GM18951 (cell line): ENCODE results near the gene PLXND1.
"Not testable (repeated sequence)": the region's sequence is repeated elsewhere in the genome, so short reads cannot be mapped to it uniquely, and the experiment has no call there.

ENCODE experiments used
- POLR2A ChIP-seq: IDR thresholded peaks from 4 replicates; pipeline ENCODE4 v1.6.1; 2011; ENCODE audit warnings: mild to moderate bottlenecking; ENCODE audit not compliant: insufficient read length, insufficient read depth; ENCODE audit errors: extremely low read depth
- in situ Hi-C: fragments of 300-500 bp; cut with MboI; formaldehyde crosslinking; loops from one replicate; pipeline ENCODE4 v1.12.0; 2022; ENCODE audit warnings: low sequenced_read_pairs, mixed read lengths, inconsistent platforms; ENCODE audit not compliant: unreplicated experiment

Gene PLXND1

GRCh38 chr3:129526121-129526900, 80.2 kb downstream of the PLXND1 start:
- in situ Hi-C loops: no loop called here
- TF ChIP-seq POLR2A: no peak

- TF ChIP-seq POLR2A: no peak
- in situ Hi-C loops: no loop called here
Observed at GRCh38 chr3:129525341-129525968, 81.0 kb downstream of the PLXND1 start.

- in situ Hi-C loops: no loop called here
- no peak for TF ChIP-seq POLR2A
Observed at GRCh38 chr3:129524081-129524480, 82.4 kb downstream of the PLXND1 start.

- in situ Hi-C loops: no loop called here
- no peak for TF ChIP-seq POLR2A
Observed at GRCh38 chr3:129522953-129523352, 83.5 kb downstream of the PLXND1 start.

- no peak for TF ChIP-seq POLR2A
- in situ Hi-C loops: no loop called here
Observed at GRCh38 chr3:129521611-129522010, 84.9 kb downstream of the PLXND1 start.

- no peak for TF ChIP-seq POLR2A
- in situ Hi-C loops: no loop called here
Observed at GRCh38 chr3:129520960-129521359, 85.5 kb downstream of the PLXND1 start.

- in situ Hi-C loops: no loop called here
- TF ChIP-seq POLR2A: no peak
Observed at GRCh38 chr3:129519896-129520715, 86.4 kb downstream of the PLXND1 start.

GRCh38 chr3:129519449-129519848, 87.0 kb downstream of the PLXND1 start:
- no peak for TF ChIP-seq POLR2A
- in situ Hi-C loops: no loop called here

GRCh38 chr3:129518581-129518980, 87.9 kb downstream of the PLXND1 start:
- in situ Hi-C loops: no loop called here
- no peak for TF ChIP-seq POLR2A

GRCh38 chr3:129518038-129518561, 88.4 kb downstream of the PLXND1 start:
- no peak for TF ChIP-seq POLR2A
- in situ Hi-C loops: no loop called here

GRCh38 chr3:129517516-129517915, 89.0 kb downstream of the PLXND1 start:
- no peak for TF ChIP-seq POLR2A
- in situ Hi-C loops: no loop called here

- in situ Hi-C loops: not testable (repeated sequence)
Observed at GRCh38 chr3:129515821-129516432, 90.5 kb downstream of the PLXND1 start.

GRCh38 chr3:129515108-129515820, 91.2 kb downstream of the PLXND1 start:
- in situ Hi-C loops: not testable (repeated sequence)
